Measurements from ENCODE around the gene ABL2.

The ABL2 gene

DNA sequence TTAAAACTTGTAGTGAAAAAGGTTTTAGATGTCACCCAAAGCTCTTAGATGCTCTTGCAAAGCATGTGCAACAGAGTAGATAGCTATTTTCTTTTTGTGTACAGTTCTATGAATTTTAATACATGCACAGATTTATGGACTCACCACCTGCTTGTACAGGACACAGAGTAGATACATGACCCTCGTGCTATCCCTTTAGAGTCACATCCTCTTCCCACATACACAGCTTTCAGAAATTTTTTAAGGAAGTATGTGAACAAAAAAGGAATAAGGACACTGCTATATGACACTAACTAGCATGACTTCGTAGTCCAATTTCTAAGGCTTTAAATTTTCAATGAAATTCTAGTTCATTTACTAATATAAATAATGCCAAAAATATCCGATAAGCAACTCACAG, 60.9 kb downstream of the ABL2 start:
- H3K9me3 ChIP-seq (ENCODE audit: control insufficient read depth, low read length): no peaks in the 10 kb centered on the region
- peaks cover 34% of the 10 kb centered on the region for H3K4me1 ChIP-seq (ENCODE audit: control insufficient read depth, insufficient read depth, low read length)
- H3K4me3 ChIP-seq (ENCODE audit: low read length): no peak overlapping the region
- no peak for DNase-seq (ENCODE audit: low read depth)
- no peaks in the 10 kb centered on the region for H3K27me3 ChIP-seq (replicated peaks; ENCODE audit: control insufficient read depth, insufficient read depth, low read length)
- H3K36me3 ChIP-seq (ENCODE audit: control insufficient read depth, insufficient read depth, low read length, severe bottlenecking): no peaks in the 10 kb centered on the region
- no peak overlapping the region for H3K9ac ChIP-seq (ENCODE audit: low read length)

DNA sequence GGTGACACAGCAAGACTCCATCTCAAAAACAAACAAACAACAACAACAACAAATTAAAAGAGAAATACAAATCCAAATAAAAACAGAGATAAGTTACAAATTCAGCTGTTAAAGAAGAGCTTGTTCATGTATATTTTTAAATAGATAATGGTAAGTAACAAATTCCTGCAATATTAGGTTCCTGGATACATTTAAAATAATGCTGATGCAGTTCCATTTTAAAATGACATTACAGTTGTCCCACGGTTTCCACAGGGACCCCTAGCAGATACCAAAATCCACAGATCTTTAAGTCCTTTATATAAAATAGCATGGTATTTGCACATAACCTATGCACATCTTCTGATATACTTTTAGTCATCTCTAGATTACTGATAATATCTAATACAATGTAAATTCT, 61.5 kb downstream of the ABL2 start:
- DNase-seq (ENCODE audit: low read depth): no peak
- no peaks in the 10 kb centered on the region for H3K36me3 ChIP-seq (ENCODE audit: control insufficient read depth, insufficient read depth, low read length, severe bottlenecking)
- no peak overlapping the region for H3K4me3 ChIP-seq (ENCODE audit: low read length)
- H3K4me1 ChIP-seq (ENCODE audit: control insufficient read depth, insufficient read depth, low read length): peaks cover 34% of the 10 kb centered on the region
- H3K9me3 ChIP-seq (ENCODE audit: control insufficient read depth, low read length): no peaks in the 10 kb centered on the region
- no peaks in the 10 kb centered on the region for H3K27me3 ChIP-seq (replicated peaks; ENCODE audit: control insufficient read depth, insufficient read depth, low read length)
- H3K9ac ChIP-seq (ENCODE audit: low read length): no peak overlapping the region

DNA sequence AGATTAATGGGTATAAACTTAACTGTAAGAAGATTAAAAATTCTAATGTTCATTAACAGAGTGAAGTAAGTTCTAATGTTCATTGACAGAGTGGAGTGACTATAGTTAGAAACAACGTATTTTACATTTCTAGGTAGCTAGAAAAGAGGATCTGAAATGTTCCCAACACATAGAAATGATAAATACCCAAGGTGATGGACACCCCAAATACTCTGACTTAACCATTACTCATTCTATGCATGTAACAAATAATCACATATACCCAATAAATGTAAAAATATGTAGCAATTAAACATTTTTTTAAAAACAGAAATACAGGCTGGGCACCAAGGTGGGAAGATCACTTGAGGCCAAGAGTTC, 62.1 kb downstream of the ABL2 start:
- H3K4me1 ChIP-seq (ENCODE audit: control insufficient read depth, insufficient read depth, low read length): peaks cover 34% of the 10 kb centered on the region
- H3K36me3 ChIP-seq (ENCODE audit: control insufficient read depth, insufficient read depth, low read length, severe bottlenecking): no peaks in the 10 kb centered on the region
- no peak for DNase-seq (ENCODE audit: low read depth)
- H3K9ac ChIP-seq (ENCODE audit: low read length): peak overlapping the region; percentile 3
- H3K27me3 ChIP-seq (replicated peaks; ENCODE audit: control insufficient read depth, insufficient read depth, low read length): no peaks in the 10 kb centered on the region
- no peak overlapping the region for H3K4me3 ChIP-seq (ENCODE audit: low read length)
- H3K9me3 ChIP-seq (ENCODE audit: control insufficient read depth, low read length): no peaks in the 10 kb centered on the region

DNA sequence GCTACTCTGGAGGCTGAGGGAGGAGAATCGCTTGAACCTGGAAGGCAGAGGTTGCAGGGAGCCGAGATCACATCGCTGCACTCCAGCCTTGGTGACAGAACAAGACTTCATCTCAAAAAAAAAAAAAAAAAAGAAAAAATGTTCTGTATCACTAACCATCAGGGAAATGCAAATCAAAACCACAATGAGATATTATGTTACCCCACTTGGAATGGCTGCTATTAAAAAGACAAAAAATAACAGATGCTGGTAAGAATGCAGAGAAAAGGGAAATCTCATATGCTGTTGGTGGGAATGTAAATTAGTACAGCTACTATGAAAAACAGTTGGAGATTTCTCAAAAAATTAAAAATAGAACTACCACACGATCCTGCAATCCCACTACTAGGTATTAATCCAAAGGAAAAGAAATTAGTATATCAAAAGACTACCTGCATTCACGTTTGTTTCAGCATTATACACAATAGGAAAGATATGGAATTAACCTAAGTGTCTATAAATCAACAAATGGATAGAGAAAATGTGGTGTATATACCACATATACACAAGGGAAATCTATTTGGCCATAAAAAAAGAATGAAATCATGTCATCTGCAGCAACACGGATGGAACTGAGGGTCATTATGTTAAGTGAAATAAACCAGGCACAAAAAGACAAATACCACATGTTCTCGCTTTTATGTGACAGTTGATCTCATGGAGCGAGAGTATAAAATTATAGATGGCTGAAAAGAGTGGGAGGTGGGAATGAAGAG, 62.6 kb downstream of the ABL2 start:
- no peaks in the 10 kb centered on the region for H3K36me3 ChIP-seq (ENCODE audit: control insufficient read depth, insufficient read depth, low read length, severe bottlenecking)
- peak; percentile 71 for DNase-seq (ENCODE audit: low read depth)
- peak overlapping the region; percentile 3 for H3K9ac ChIP-seq (ENCODE audit: low read length)
- no peaks in the 10 kb centered on the region for H3K9me3 ChIP-seq (ENCODE audit: control insufficient read depth, low read length)
- H3K4me1 ChIP-seq (ENCODE audit: control insufficient read depth, insufficient read depth, low read length): peaks cover 34% of the 10 kb centered on the region
- peak overlapping the region; percentile 33 for H3K4me3 ChIP-seq (ENCODE audit: low read length)
- H3K27me3 ChIP-seq (replicated peaks; ENCODE audit: control insufficient read depth, insufficient read depth, low read length): no peaks in the 10 kb centered on the region

DNA sequence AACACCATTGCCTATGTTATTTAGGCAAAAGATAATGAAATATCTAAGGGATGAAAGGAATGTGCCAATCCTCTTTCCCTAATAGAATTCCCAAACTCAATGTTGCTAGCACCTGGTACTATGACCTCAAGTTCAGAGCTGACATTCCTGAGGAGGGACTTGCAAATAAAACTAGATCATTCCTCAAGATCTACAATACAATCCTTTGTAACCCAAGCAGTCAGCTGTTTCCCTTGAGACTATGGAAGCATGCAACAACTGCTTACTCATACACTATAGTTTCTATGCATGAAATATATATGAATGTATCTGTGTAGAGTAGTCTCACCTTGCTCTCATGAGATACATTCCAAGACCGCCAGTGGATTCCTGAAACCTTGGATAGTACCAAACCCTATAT, 65.0 kb downstream of the ABL2 start:
- peak; percentile 70 for DNase-seq (ENCODE audit: low read depth)
- peaks cover 25% of the 10 kb centered on the region for H3K4me1 ChIP-seq (ENCODE audit: control insufficient read depth, insufficient read depth, low read length)
- no peak overlapping the region for H3K4me3 ChIP-seq (ENCODE audit: low read length)
- no peaks in the 10 kb centered on the region for H3K36me3 ChIP-seq (ENCODE audit: control insufficient read depth, insufficient read depth, low read length, severe bottlenecking)
- no peaks in the 10 kb centered on the region for H3K27me3 ChIP-seq (replicated peaks; ENCODE audit: control insufficient read depth, insufficient read depth, low read length)
- H3K9ac ChIP-seq (ENCODE audit: low read length): no peak overlapping the region
- H3K9me3 ChIP-seq (ENCODE audit: control insufficient read depth, low read length): no peaks in the 10 kb centered on the region

DNA sequence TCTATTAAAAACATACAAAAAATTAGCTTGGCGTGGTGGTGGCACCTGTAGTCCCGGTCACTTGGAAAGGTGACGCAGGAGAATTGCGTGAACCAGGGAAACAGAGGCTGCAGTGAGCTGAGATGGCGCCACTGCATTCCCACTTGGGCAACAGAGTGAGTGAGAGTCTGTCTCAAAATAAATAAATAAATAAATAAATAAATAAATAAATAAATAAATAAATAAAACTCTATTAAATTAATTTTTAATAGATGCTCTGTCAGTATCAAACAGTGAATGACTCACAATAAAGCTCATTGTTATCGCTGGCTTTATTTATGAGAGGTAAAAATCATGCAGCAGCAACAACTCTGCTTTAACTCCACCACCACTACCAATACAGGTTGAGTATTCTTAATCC, 72.8 kb downstream of the ABL2 start:
- no peak overlapping the region for H3K4me3 ChIP-seq (ENCODE audit: low read length)
- no peaks in the 10 kb centered on the region for H3K36me3 ChIP-seq (ENCODE audit: control insufficient read depth, insufficient read depth, low read length, severe bottlenecking)
- no peak overlapping the region for H3K9ac ChIP-seq (ENCODE audit: low read length)
- no peaks in the 10 kb centered on the region for H3K27me3 ChIP-seq (replicated peaks; ENCODE audit: control insufficient read depth, insufficient read depth, low read length)
- peaks cover 42% of the 10 kb centered on the region for H3K4me1 ChIP-seq (ENCODE audit: control insufficient read depth, insufficient read depth, low read length)
- H3K9me3 ChIP-seq (ENCODE audit: control insufficient read depth, low read length): no peaks in the 10 kb centered on the region
- DNase-seq (ENCODE audit: low read depth): no peak

DNA sequence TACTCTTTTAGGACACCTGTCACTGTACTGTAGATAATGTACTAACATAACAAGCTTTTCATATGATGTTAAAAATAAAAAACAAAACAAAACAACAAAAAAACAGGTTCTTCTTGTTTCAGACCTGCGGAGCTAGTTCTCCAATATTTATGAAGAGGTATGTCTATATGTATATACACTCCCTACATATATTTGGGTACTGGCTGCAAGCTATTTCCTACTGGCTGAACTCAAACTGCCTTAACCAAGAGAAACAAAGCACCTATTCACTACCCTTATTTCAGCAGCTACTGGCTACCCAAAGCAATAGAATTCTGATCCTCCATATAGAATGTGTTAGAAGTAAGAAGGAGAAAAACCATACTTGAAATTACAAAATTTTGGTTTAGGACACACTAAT, 73.5 kb downstream of the ABL2 start:
- DNase-seq (ENCODE audit: low read depth): no peak
- peak overlapping the region; percentile 46 for H3K9ac ChIP-seq (ENCODE audit: low read length)
- H3K4me3 ChIP-seq (ENCODE audit: low read length): no peak overlapping the region
- peaks cover 45% of the 10 kb centered on the region for H3K4me1 ChIP-seq (ENCODE audit: control insufficient read depth, insufficient read depth, low read length)
- no peaks in the 10 kb centered on the region for H3K9me3 ChIP-seq (ENCODE audit: control insufficient read depth, low read length)
- no peaks in the 10 kb centered on the region for H3K27me3 ChIP-seq (replicated peaks; ENCODE audit: control insufficient read depth, insufficient read depth, low read length)
- no peaks in the 10 kb centered on the region for H3K36me3 ChIP-seq (ENCODE audit: control insufficient read depth, insufficient read depth, low read length, severe bottlenecking)

DNA sequence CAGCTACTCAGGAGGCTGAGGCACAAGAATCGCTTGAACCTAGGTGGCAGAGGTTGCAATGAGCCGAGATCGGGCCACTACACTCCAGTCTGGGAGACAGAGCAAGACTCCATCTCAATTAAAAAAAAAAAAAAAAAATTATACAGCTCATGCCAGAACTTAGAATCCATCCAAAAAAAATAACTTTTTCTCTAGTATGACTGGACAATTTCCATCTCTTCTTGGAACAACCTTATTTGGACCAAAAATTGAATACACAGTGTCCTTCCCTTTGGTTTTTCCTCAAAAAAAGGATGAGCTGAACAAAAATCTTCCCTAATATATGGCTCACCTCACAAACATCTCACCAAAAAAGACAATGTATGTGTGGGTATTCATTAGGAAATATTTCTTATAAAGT, 73.9 kb downstream of the ABL2 start:
- H3K9me3 ChIP-seq (ENCODE audit: control insufficient read depth, low read length): no peaks in the 10 kb centered on the region

DNA sequence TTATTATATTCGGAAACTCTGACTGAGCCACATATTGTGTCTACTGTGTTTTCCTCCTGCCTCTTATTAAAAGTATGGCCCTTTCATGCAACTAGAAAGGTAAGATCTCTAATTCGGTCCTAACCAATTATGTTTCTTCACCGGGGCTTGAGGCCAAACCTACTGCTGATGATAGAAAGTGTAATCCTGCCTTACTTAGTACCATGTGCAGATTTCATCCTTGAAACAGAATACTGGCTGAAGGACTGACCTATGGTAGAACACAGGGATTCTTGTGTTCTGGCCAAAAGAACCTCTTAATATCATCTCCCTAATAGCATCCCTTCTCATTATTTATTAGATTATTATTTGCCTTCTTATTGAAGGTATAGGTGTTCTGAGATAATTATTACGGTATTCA, 75.0 kb downstream of the ABL2 start:
- peaks cover 46% of the 10 kb centered on the region for H3K4me1 ChIP-seq (ENCODE audit: control insufficient read depth, insufficient read depth, low read length)
- H3K27me3 ChIP-seq (replicated peaks; ENCODE audit: control insufficient read depth, insufficient read depth, low read length): no peaks in the 10 kb centered on the region
- no peaks in the 10 kb centered on the region for H3K36me3 ChIP-seq (ENCODE audit: control insufficient read depth, insufficient read depth, low read length, severe bottlenecking)
- no peak for DNase-seq (ENCODE audit: low read depth)
- H3K9ac ChIP-seq (ENCODE audit: low read length): peak overlapping the region; percentile 66
- H3K9me3 ChIP-seq (ENCODE audit: control insufficient read depth, low read length): no peaks in the 10 kb centered on the region
- no peak overlapping the region for H3K4me3 ChIP-seq (ENCODE audit: low read length)

More for the DNA sequence above, 73.9 kb downstream of the ABL2 start:
- Histone ChIP-seq H3K9ac (ENCODE audit: low read length) (peak overlapping the region; percentile 66), H3K27me3 (replicated peaks; ENCODE audit: control insufficient read depth, insufficient read depth, low read length) (no peaks in the 10 kb centered on the region), H3K4me1 (ENCODE audit: control insufficient read depth, insufficient read depth, low read length) (peaks cover 46% of the 10 kb centered on the region), H3K4me3 (ENCODE audit: low read length) (no peak overlapping the region), H3K36me3 (ENCODE audit: control insufficient read depth, insufficient read depth, low read length, severe bottlenecking) (no peaks in the 10 kb centered on the region)
- DNase-seq (ENCODE audit: low read depth): peak; percentile 20

DNA sequence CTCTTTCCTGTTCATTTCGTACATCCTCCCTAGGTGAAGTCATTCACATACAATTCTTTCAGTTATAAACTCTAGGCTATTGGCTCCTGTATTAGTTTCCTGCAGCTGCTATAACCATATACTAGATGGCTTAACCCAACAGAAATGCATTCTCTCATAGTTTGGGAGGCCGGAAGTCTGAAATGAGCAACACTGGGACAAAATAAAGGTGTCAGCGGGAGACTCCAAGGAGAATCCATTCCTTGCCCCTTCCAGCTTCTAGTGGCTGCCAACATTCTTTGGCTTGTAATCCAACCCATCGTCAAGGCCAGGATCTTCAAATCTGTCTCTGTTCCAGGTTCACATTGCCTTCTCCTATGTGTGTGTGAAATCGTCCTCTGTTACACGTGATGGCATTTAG, 76.3 kb downstream of the ABL2 start:
- Histone ChIP-seq H3K4me3 (ENCODE audit: low read length) (peak overlapping the region; percentile 5), H3K9me3 (ENCODE audit: control insufficient read depth, low read length) (no peaks in the 10 kb centered on the region), H3K9ac (ENCODE audit: low read length) (no peak overlapping the region), H3K36me3 (ENCODE audit: control insufficient read depth, insufficient read depth, low read length, severe bottlenecking) (no peaks in the 10 kb centered on the region), H3K4me1 (ENCODE audit: control insufficient read depth, insufficient read depth, low read length) (peaks cover 46% of the 10 kb centered on the region), H3K27me3 (replicated peaks; ENCODE audit: control insufficient read depth, insufficient read depth, low read length) (no peaks in the 10 kb centered on the region)
- no peak for DNase-seq (ENCODE audit: low read depth)

DNA sequence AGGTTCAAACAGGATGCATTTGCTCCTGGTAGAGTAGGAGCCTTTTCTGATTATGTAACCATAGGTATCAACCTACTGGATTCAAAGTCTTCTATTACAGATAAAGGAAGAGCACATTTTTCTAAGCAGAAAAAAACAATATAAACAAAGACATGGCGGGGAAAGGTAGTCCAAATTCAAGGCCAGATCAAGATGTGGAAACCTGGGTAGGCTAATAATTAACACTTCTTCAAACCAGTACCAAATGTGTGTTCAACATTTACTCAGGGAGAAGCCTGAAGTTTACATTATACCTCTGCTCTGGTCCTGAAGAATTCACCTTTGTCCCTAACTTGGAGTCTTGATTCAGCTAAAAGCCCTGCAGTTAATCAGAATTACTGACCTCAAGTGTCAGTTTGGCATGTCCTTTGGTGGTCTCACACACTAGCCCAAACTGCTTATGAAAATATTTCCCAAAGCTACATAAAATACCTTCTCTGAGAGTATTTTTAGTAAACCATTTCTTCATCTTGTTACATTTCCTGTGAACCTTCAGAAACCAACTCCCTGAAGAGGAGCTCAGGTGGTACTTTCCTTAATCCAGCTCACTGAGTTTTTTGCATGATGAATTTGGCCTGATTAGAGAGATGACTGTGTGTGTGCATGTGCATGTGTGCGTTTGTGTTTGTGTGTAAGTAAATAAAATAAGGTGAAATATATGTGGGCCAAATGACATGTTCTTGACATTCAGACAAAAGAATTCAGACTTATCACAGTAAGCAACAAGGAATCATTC, 77.4 kb downstream of the ABL2 start:
- no peak for DNase-seq (ENCODE audit: low read depth)
- Histone ChIP-seq H3K9ac (ENCODE audit: low read length) (no peak overlapping the region), H3K9me3 (ENCODE audit: control insufficient read depth, low read length) (no peaks in the 10 kb centered on the region), H3K27me3 (replicated peaks; ENCODE audit: control insufficient read depth, insufficient read depth, low read length) (no peaks in the 10 kb centered on the region), H3K36me3 (ENCODE audit: control insufficient read depth, insufficient read depth, low read length, severe bottlenecking) (no peaks in the 10 kb centered on the region), H3K4me3 (ENCODE audit: low read length) (no peak overlapping the region), H3K4me1 (ENCODE audit: control insufficient read depth, insufficient read depth, low read length) (peaks cover 46% of the 10 kb centered on the region)

All from adipocyte (in vitro differentiated cells).